GM18526 (cell line): Measurements from ENCODE around the gene SH3RF3.

ENCODE experiments used
- POLR2A ChIP-seq: IDR thresholded peaks from 3 replicates; pipeline ENCODE4 v1.6.1; 2011; ENCODE audit not compliant: insufficient read length; ENCODE audit errors: extremely low read depth

Gene SH3RF3

GRCh38 chr2:109375656-109376055 is 246.7 kb downstream of the SH3RF3 start:
- no peak for TF ChIP-seq POLR2A

- TF ChIP-seq POLR2A, result no peak
These were observed 247.1 kb downstream of the SH3RF3 start for GRCh38 chr2:109376115-109376514.

GRCh38 chr2:109376796-109377495 is 247.9 kb downstream of the SH3RF3 start:
- no peak for TF ChIP-seq POLR2A

GRCh38 chr2:109377976-109378375 is 249.0 kb downstream of the SH3RF3 start:
- TF ChIP-seq POLR2A, result no peak

- no peak for TF ChIP-seq POLR2A
These were observed 249.7 kb downstream of the SH3RF3 start for GRCh38 chr2:109378682-109379081.

GRCh38 chr2:109379507-109379906 is 250.5 kb downstream of the SH3RF3 start:
- no peak for TF ChIP-seq POLR2A

GRCh38 chr2:109380502-109381326 is 251.7 kb downstream of the SH3RF3 start:
- no peak for TF ChIP-seq POLR2A

- no peak for TF ChIP-seq POLR2A
These were observed 252.4 kb downstream of the SH3RF3 start for GRCh38 chr2:109381327-109381820.

GRCh38 chr2:109382226-109382895 is 253.4 kb downstream of the SH3RF3 start:
- TF ChIP-seq POLR2A, result no peak

- no peak for TF ChIP-seq POLR2A
These were observed 253.9 kb downstream of the SH3RF3 start for GRCh38 chr2:109382951-109383350.

GRCh38 chr2:109383505-109384307 is 254.7 kb downstream of the SH3RF3 start:
- TF ChIP-seq POLR2A, result no peak

- TF ChIP-seq POLR2A, result no peak
These were observed 255.6 kb downstream of the SH3RF3 start for GRCh38 chr2:109384308-109385271.

- no peak for TF ChIP-seq POLR2A
These were observed 256.5 kb downstream of the SH3RF3 start for GRCh38 chr2:109385506-109385905.
